Non-pigmented ciliary epithelial cell (primary cell): ENCODE data around the gene IMMP2L.
"Not testable (repeated sequence)": the region's sequence is repeated elsewhere in the genome, so short reads cannot be mapped to it uniquely, and the experiment has no call there.

ENCODE experiments used
- DNase-seq: peaks from one replicate; pipeline ENCODE4 v3.0.0-alpha.2; 2010; ENCODE audit warnings: low read depth

IMMP2L gene

GRCh38 chr7:110987127-110987693, 575.1 kb downstream of the IMMP2L start:
- no peak for DNase-seq

- DNase-seq: no peak
Observed at GRCh38 chr7:110983822-110984456, 578.4 kb downstream of the IMMP2L start.

GRCh38 chr7:110977127-110977737, 585.1 kb downstream of the IMMP2L start:
- peak; percentile 13 for DNase-seq

GRCh38 chr7:110975486-110975885, 586.8 kb downstream of the IMMP2L start:
- no peak for DNase-seq

- no peak for DNase-seq
Observed at GRCh38 chr7:110974441-110974840, 587.9 kb downstream of the IMMP2L start.

GRCh38 chr7:110973196-110973990, 588.9 kb downstream of the IMMP2L start:
- no peak for DNase-seq

GRCh38 chr7:110964775-110965174, 597.5 kb downstream of the IMMP2L start:
- no peak for DNase-seq

- DNase-seq: no peak
Observed at GRCh38 chr7:110962826-110963225, 599.5 kb downstream of the IMMP2L start.

- DNase-seq: no peak
Observed at GRCh38 chr7:110962374-110962773, 599.9 kb downstream of the IMMP2L start.

GRCh38 chr7:110960811-110961210, 601.5 kb downstream of the IMMP2L start:
- no peak for DNase-seq

- DNase-seq: no peak
Observed at GRCh38 chr7:110948280-110948679, 614.0 kb downstream of the IMMP2L start.

- no peak for DNase-seq
Observed at GRCh38 chr7:110947408-110947807, 614.9 kb downstream of the IMMP2L start.

GRCh38 chr7:110944966-110945644, 617.2 kb downstream of the IMMP2L start:
- no peak for DNase-seq

- no peak for DNase-seq
Observed at GRCh38 chr7:110944448-110944847, 617.8 kb downstream of the IMMP2L start.

- no peak for DNase-seq
Observed at GRCh38 chr7:110943701-110944345, 618.5 kb downstream of the IMMP2L start.

GRCh38 chr7:110941385-110941784, 620.9 kb downstream of the IMMP2L start:
- DNase-seq: no peak

GRCh38 chr7:110940756-110941155, 621.5 kb downstream of the IMMP2L start:
- DNase-seq: no peak

- DNase-seq: no peak
Observed at GRCh38 chr7:110938165-110938564, 624.1 kb downstream of the IMMP2L start.

- not testable (repeated sequence) for DNase-seq
Observed at GRCh38 chr7:110936665-110937064, 625.6 kb downstream of the IMMP2L start.

- DNase-seq: no peak
Observed at GRCh38 chr7:110929480-110930249, 632.6 kb downstream of the IMMP2L start.

- peak; percentile 46 for DNase-seq
Observed at GRCh38 chr7:110922906-110923305, 639.4 kb downstream of the IMMP2L start.
